Stimulated activated CD8-positive, alpha-beta memory T cell treated with anti-CD3 and anti-CD28 coated beads, Interleukin-15, amount 100 ng/mL, for 24 hours (primary cell): ENCODE data around the gene CENPP.

Experiments used
- DNase-seq: peaks from one replicate; pipeline ENCODE4 v3.0.0-alpha.2; 2020; ENCODE audit warnings: low read depth

The CENPP gene

GRCh38 chr9:92480986-92481633 lies 155.4 kb downstream of the CENPP start:
- no peak for DNase-seq

GRCh38 chr9:92482329-92482728 lies 156.6 kb downstream of the CENPP start, which contains the start of gene ASPN:
TSS of gene ASPN (minus strand) at chr9:92482506.
- no peak for DNase-seq

- DNase-seq = no peak
Measured at GRCh38 chr9:92482805-92483204, 157.1 kb downstream of the CENPP start.

- DNase-seq = no peak
Measured at GRCh38 chr9:92483627-92484545, 158.1 kb downstream of the CENPP start.

GRCh38 chr9:92484563-92484962 lies 158.8 kb downstream of the CENPP start:
- no peak for DNase-seq

- DNase-seq = no peak
Measured at GRCh38 chr9:92486371-92486770, 160.6 kb downstream of the CENPP start.

- no peak for DNase-seq
Measured at GRCh38 chr9:92488681-92489550, 163.2 kb downstream of the CENPP start.

GRCh38 chr9:92492781-92493401 lies 167.1 kb downstream of the CENPP start:
- no peak for DNase-seq

- no peak for DNase-seq
Measured at GRCh38 chr9:92493749-92494387, 168.1 kb downstream of the CENPP start.

GRCh38 chr9:92494856-92495255 lies 169.1 kb downstream of the CENPP start:
- DNase-seq = no peak

GRCh38 chr9:92496396-92497176 lies 170.8 kb downstream of the CENPP start:
- DNase-seq = no peak

- no peak for DNase-seq
Measured at GRCh38 chr9:92499701-92500100, 173.9 kb downstream of the CENPP start.

- no peak for DNase-seq
Measured at GRCh38 chr9:92500725-92501124, 175.0 kb downstream of the CENPP start.

- no peak for DNase-seq
Measured at GRCh38 chr9:92501671-92502393, 176.1 kb downstream of the CENPP start.

- DNase-seq = no peak
Measured at GRCh38 chr9:92503156-92503555, 177.4 kb downstream of the CENPP start.

GRCh38 chr9:92504881-92505280 lies 179.1 kb downstream of the CENPP start:
- no peak for DNase-seq

- no peak for DNase-seq
Measured at GRCh38 chr9:92506184-92506857, 180.6 kb downstream of the CENPP start.

- DNase-seq = no peak
Measured at GRCh38 chr9:92507005-92507404, 181.3 kb downstream of the CENPP start.

- no peak for DNase-seq
Measured at GRCh38 chr9:92507496-92507895, 181.7 kb downstream of the CENPP start.
